HG03439 (cell line): Measurements from ENCODE around the gene OCA2.

Experiments used
- ATAC-seq: cut with Tn5 transposase; IDR thresholded peaks from one replicate; pipeline ENCODE4 v1.9.1; 2021; ENCODE audit warnings: mild to moderate bottlenecking, moderate library complexity; ENCODE audit not compliant: unreplicated experiment

OCA2 gene

DNA sequence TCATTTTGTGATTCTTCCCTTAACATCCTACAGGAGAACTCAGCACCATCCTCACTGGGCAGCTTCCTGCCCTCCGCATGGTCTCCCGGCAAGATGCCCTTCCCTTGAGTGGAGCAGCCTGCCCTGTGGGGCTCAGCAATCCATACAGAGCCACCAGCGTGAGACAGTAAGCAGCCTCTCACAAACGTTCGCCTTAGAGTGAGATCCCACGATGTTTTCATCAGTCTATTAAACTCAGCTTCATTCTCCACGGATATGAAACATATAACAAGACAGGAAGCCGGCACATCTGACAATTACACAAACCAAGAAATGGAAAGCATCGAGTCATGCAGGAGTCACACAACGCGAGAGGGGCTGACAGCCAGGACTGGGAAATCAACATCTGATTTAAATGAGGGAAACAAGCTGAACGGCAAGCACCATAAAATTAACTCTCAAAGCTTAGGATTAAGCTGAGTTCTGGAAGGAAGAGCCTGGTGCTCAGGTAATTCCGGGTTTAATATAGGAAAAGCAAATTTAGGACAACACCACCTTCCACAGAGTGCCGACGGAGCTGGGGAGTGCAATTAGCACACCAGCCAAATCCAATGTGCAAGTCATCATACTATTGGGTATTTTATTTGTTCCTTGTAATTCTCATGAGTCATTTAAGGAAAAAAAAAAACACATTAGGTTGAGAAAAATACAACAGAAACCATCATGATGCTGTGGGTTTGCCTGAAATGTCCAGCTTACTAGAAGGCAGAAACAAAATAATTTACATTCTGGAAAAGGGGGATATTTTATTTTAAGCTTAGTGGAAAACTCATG, 272.0 kb downstream of the OCA2 start:
- no peak for ATAC-seq

DNA sequence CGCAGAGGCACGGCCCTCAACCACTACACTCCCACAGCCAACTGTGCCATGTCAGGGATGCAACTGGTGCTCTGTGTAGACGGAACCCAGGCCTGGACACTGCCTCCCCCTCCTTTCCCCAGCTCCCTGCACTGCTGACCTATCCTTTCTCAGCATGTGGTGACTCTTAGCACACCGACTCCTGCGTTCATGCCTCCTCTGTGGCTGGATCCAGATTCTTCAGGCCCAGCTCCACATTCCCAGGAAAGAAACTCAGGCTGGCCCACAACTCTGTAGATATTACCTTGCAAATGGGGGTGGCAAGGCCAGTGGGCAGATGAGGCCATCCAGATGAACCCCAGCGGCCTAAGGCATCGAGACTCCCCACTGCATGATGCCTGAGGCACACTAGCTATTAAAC, 272.7 kb downstream of the OCA2 start:
- no peak for ATAC-seq

DNA sequence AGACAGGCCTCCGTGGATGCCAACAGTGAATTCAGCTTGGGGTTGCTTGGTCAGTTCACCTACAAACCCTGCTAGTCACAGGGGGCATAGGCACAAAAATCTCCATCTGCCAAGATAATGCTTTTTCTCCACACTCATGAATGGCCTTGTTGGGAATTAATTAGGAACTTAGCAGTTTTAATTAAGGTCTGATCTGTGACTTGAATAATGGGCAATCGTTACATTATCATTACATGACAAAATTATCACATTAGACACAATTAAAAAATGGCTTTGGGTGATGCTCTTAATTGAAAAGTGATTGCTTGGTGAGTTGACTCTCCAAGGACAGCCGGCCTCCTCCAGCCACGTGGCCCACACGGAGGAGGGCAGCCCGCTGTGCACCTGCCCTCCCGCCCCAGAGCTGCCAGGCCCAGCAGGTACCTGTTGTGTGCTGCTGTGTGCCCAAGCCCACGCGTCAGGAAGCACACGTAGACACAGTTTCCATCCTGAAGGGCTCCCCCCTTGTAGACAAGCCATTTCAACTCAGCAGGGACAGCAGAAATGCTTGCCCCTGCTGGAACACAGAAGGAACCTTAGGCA, 274.2 kb downstream of the OCA2 start:
- ATAC-seq = no peak

DNA sequence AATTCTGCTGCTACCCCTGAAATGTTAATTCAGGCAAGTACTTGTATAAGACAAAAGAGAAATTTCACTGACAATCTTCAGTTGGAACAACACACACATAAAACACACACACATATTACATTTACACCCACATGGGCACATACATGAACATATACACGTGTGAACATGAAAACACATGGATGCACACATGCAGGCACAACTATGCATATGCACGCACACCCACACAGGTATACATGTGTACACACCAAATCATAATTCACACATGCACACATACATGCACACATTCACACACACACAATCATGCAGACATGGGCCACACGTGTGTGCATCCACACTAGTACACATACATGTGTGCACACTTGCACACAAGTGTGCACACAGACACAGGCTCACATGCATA, 277.8 kb downstream of the OCA2 start:
- ATAC-seq = no peak

DNA sequence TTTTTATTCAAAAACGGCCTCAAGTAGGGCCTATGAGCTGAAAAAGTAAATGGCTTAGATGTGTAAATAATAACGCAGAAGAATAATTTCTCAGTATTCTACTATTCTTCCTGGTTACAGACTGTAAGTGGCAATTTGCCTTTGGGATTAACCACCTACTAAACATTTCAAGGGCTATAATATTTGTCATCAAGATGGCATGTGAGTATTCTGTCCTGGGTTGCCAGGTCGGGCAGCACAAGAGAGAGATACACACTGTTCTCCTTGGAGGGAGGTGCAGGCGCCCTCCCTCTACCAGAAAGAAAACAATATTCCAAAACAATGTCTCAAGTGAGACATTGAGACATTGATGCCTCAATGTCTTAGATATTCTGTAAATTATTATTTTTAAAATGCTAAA, 278.4 kb downstream of the OCA2 start:
- ATAC-seq = no peak

DNA sequence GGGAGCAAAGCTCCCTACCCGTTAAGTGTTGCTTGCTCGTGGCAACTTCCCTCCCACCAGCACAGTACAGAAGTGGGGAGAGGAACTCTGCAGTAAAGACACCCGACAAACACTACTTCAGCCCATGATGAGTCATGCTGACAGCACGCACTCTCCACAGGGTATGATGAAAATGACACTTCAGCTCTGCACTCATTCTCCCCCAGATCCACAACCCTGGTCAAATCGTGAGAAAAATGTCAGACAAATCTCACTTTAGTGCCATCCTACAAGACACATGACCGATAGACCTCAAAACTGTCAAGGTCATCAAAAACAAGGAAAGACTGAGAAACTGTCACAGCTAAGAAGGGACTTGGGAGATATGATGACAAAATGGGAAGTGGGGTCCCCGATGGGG, 278.9 kb downstream of the OCA2 start:
- no peak for ATAC-seq

DNA sequence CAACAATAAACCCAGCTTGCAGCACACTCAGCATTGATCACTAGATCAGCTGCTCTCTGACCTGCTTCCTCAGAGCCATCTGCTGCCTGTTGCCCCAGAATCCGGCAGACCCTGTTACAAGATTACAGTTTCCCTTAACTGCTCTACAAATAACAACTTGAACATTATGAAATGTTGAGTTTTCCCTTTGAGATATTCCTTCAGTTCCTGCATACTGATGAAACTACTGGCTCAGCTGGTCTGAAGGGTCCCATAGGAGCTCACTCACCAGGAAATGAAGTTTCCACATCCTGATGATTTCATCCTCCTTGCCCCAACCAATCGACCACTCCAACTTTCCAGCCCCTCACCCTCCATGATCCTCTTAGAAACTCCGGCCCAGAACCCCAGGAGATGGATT, 281.9 kb downstream of the OCA2 start:
- no peak for ATAC-seq

DNA sequence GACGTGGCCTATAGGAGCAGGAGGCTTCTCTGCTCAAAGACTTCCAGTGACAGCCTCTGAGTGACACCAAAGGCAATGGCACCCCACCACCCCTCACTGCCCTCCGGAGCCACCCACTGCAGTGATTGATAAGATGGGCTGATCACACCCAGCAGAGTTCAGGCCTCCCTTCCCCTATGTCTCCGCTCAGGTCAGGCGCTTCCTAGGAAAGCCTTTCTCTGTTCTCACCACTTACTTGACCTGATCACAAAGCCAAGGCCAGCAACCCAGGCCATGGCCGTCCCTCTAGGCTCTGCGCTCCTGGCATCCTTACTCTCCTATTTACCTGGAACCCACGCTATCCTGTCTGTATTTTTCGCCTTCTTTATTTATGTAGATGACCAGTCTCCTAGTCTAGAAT, 282.3 kb downstream of the OCA2 start:
- ATAC-seq = no peak

DNA sequence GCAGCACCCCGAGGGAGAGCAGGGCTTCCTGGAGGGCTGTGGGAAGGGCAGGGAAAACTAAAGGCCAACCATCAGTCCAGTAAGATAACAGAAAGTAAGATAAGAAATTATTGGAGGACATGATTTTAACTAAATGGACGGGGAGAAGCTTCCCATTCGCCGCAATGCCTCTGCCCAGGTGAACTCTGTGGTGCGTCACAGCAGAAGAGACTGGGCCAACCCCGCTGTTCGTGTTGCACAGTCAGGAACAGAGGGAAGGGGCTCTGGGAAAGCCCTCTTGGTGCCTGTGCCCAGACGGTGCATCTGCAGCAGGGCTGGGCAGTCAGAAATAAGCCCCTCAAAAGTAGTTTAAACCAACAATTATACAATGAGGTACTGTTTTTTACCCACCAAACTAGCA, 284.1 kb downstream of the OCA2 start:
- no peak for ATAC-seq

DNA sequence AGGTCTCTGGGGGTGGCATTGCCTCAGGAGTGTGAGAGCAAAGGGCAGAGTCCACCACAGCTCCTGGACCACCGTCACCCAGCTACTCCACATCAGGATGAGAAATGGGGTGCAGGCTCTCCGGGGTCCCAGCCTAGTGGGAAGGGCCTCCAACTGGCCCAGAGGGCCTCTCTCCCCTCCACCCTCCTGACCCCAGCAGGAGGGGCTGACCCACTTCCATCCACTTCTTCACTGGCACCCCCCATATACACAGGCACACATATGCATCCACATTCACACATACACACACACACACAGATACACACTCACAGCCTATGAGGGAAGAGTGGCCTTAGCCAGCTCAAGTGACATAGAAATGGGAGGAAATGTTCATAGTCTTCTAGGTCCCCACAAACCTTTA, 286.0 kb downstream of the OCA2 start:
- ATAC-seq = no peak

DNA sequence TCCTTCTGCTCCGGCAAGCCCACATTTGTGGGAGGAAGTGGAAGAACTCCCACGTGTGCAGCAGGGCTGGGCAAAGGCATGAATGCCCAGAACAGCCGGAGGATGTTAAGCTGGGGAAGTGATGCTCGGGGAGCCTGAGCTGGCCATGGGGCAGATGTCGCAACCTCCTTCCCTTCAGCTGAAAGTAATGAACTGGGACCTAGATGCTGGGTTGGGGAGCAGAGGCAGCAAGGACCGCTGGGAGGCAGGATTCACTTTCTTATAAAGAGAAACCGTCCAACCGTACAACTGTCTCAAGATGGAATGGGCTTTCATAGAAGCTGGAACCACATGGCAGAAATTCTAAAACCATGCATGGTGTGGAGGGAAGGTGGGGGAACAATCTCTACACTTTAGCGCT, 290.9 kb downstream of the OCA2 start:
- no peak for ATAC-seq

DNA sequence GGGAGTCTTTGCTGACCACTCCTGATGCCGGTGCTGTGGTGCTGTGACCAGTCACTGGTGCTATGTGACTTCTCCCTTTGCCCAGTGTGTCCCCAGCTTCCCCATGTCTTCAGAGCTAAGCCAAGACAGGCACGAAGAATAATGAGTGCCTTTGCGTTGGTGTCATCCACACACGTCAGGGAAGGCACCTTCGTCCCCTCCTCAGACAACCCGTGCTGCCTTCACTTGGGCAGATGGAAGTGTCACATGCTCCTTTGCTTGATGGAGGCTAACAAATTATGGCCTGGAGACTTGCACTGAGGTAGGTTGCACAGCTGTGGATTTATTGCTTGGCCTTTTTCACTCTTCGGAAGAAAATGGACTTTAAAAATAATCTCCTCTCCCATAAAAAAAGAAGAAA, 291.8 kb downstream of the OCA2 start:
- ATAC-seq = no peak

DNA sequence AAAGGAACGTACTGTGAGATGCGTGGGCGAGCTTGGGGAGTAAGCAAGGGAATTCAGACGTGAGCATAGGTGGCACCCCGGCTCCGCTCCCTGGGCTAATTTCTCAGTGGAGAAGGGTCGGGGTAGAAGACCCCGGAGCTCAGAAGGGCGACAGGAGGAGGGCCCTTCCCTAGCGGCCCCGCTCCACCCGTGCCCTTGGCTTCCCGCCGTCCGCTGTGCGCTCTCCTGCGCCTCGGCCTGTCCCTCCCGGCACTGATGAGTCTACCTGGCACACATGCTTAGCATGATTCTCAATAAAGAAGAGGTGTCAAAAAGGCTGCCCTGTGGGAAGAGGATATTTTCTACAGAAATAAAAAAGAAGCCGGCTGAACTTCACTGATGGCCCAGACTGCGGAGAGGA, 292.7 kb downstream of the OCA2 start:
- no peak for ATAC-seq

DNA sequence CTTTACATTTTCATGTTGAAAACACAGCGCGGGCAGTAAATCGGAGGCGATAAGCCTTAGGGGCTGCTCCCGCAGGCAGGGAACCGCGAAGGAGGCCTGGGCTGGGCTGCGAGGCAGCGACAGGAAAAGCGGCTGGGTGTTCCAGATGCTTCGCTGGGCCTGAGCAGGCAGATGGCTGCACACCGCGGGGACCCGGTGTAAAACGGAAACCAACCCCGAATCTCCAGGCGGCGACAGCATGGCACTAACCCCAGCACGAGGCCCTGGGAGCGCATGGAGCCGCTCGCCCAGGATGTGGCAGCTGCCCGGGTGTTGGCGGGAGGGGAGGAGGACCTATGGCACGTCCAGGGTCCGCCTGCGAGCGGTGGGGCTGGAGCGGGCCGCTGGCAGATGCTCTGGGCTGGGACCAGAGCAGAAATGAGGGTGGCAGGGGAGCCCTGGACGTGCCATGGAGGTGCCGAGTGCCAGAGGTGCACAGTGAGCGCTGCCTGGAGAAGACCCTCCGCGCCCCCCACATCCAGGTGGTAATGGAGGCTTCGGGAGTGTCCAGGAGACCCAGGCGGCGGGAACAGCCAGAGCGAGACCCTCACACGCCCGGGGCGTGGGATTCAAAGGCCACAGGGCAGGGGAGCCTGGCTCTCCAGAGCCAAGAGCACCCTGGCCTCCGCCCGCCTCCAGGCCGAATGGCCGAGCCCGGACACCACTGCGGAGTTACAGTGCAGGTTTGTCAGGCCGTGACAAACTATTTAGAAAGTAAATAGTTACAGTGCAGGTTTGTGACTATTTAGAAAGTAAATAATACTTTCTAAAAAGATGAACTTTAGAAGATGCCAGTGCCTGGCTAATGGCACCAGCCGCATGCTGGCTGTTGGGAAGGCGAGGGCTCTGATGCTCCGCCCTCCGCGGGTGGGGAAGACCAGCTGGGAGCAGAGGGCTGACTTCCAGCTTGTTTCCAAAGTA, 293.6 kb downstream of the OCA2 start:
- no peak for ATAC-seq

DNA sequence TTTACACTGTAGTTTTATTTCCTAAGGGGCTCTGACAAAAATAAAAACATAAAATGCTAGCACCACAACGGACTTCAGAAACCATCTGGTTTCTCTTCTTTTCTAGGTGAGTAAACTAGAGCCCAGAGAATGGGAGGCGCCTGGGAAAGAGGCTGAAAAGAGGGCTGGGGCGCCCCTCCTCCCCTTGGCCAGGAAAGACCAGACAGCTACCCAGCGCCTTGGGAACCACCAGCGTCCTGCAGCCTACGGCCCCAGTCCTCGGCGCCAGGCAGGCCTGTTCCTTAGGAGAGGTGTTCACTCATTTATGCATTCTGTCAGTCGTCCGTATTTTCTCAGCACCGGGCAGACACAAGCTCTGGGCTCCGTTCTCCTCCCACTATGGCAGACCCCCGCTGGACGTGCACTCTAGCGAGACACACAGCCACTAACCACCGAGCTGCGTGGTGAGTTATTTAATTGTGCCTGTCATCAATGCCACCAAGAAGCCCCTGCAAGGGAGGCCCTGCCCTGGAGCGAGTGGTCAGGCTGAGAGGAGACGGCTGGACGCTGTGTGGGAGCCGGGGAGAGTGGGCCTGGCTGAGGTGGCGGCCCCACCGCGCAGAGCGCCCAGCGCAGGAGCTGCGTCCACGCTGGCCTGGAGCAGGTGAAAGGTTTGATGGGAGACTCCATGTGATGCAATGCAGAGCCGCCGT, 294.4 kb downstream of the OCA2 start:
- ATAC-seq = no peak

DNA sequence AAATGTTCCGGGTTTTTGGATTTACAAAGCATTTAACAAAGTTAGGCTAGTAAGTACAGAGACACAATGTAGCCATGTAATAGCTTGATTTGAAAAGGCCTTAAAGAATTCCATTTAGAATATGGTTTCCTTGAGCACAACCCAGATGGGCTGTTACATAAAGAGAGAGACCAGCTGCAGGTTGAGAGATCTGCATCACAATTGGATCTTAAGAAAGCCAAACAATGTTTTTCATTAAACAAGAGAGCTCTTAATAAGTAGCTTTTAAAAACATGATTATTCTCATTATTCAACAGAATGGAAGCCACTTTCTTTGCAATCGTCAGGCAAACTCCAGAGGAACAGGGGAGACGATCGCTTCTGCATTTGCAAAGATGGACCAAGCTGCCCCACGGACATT, 300.3 kb downstream of the OCA2 start:
- no peak for ATAC-seq

DNA sequence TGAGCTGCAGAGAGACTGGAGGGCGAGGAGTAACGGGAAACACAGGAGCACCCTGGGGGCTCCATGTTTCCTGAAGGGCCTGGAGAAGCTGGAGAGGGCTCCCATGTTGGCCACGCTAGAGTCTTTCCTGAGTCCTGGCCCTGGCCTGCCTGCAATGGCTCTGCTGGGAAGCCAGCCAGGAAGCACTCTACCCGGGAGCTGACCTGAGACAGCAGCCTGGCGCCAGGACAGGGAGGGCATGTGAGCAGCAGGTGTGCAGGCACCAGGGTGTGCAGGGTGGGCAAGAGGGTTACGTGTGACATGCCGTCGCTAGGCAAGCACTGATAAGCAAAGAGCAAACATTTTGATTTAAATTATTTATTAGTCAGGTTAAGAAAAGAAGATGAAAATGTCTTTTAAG, 301.4 kb downstream of the OCA2 start:
- no peak for ATAC-seq

DNA sequence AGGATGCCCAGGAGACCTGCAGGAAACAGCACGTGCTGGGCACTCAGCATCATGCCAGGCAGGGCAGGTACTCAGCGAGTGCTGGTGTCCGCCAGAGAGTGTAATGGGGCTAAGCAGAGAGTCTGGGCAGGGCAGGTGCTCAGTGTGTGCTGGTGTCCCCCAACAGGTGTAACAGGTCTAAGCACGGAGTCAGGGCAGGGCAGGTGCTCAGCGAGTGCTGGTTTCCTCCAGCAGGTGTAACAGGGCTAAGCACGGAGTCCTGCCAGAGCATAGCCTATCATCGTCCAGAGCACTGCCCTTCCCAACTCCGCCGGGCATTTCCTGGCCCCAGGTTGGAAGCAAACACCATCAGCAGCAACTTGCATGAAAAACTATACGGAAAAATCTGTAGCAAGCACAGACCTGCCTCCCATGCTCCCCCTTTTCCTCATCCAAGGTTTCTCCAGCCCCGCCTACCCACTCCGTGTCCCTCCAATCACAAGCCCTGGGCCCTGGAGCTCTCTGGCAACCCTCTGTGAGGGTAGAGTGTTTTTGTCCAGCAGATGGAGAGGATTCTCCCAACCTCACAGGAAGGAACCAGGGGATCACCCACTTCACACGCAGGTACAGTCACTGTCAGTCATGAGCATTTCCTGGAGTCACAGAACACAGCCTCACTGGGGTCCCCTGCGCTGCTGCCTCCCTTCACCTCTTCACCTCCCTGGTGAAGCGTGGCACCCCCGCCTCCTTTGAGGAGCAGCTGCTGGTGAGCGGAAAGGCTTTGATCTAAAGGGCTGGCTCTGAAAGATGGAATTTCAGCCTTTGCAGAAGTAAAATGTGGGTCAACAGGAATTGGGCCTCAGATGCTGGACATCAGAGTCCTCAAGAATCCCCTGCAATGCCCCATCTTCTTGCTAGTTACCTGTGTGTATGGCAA, 302.5 kb downstream of the OCA2 start:
- no peak for ATAC-seq

DNA sequence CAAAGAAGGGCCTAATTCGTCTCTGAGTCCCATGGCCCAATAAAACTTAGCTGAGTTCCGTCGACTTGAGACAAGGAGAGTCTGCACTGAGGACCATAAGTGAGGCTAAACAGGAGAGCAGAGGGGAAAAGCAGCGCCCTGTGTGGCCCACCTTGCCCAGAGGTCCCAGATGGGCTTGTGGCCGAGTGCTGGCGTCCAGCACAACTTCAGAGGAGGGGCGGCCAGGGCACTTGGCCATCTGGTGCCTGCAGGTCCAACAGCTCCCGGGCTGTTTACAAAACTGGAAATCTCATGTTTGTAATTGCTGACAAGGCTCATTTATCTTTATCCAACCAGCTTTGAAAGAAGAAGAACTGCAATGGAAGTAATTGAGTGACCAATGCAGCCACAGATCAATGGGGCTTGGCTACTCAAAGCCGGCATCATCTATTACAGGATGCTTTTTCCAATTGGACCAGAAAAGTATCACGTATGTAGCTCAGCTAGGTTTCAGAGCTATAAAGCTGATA, 306.3 kb downstream of the OCA2 start:
- no peak for ATAC-seq

DNA sequence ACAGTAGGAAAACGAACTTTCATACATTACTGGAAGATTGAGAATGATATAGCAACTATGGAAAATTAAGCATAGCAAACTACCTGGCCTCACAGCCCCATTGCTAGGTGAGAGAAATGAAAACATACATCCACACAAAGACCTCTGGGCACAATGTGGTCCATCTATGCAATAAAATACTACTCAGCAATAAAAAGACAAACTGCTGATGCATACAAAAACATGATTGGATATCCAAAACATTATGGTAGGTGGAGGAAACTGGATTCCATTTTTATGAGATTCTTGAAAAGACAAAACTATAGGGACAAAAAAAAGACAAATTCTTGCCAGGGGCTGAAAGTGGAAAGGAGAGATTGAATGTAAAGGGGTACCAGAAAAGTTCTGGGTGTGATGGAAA, 308.8 kb downstream of the OCA2 start:
- ATAC-seq = no peak
